Measurements from ENCODE around the gene TNFRSF4.
A peak's percentile ranks its signal among the peaks of the same experiment; 100 is the strongest.

The TNFRSF4 gene

GRCh38 chr1:1232208-1232795 is 18.3 kb upstream of the TNFRSF4 start, which contains the start of gene B3GALT6:
Gene B3GALT6 (plus strand): TSS chr1:1232237. CDS start chr1:1232279, 42 bp downstream.
- DNase-seq = no peak

GRCh38 chr1:1231400-1232207 is 17.7 kb upstream of the TNFRSF4 start, which contains the start of gene SDF4:
Gene SDF4 (minus strand): TSS chr1:1232001. CDS start chr1:1228772, 3,229 bp downstream.
- DNase-seq = peak; percentile 97 to 98

- DNase-seq = peak in 1 of 2 donors; percentile 20
These were observed 16.9 kb upstream of the TNFRSF4 start for GRCh38 chr1:1230656-1231399.

- DNase-seq = no peak
These were observed 15.8 kb upstream of the TNFRSF4 start for GRCh38 chr1:1229770-1230169.

GRCh38 chr1:1228596-1229321 is 14.8 kb upstream of the TNFRSF4 start:
- DNase-seq = no peak

GRCh38 chr1:1228187-1228586 is 14.2 kb upstream of the TNFRSF4 start:
- DNase-seq = no peak

- no peak for DNase-seq
These were observed 13.4 kb upstream of the TNFRSF4 start for GRCh38 chr1:1227386-1227785.

GRCh38 chr1:1226566-1227362 is 12.8 kb upstream of the TNFRSF4 start:
- no peak for DNase-seq

GRCh38 chr1:1225913-1226312 is 12.0 kb upstream of the TNFRSF4 start:
- no peak for DNase-seq

- DNase-seq = no peak
These were observed 11.4 kb upstream of the TNFRSF4 start for GRCh38 chr1:1225238-1225845.

- no peak for DNase-seq
These were observed 9.9 kb upstream of the TNFRSF4 start for GRCh38 chr1:1223891-1224290.

GRCh38 chr1:1223321-1223720 is 9.4 kb upstream of the TNFRSF4 start:
- DNase-seq = no peak

- DNase-seq = no peak
These were observed 8.7 kb upstream of the TNFRSF4 start for GRCh38 chr1:1222575-1223225.

GRCh38 chr1:1221887-1222574 is 8.1 kb upstream of the TNFRSF4 start:
- DNase-seq = no peak

- DNase-seq = no peak
These were observed 6.2 kb upstream of the TNFRSF4 start for GRCh38 chr1:1220197-1220596.

GRCh38 chr1:1219341-1219740 is 5.4 kb upstream of the TNFRSF4 start:
- peak; percentile 56 to 85 for DNase-seq

- no peak for DNase-seq
These were observed 4.7 kb upstream of the TNFRSF4 start for GRCh38 chr1:1218524-1219200.

- peak in 1 of 2 donors; percentile 56 for DNase-seq
These were observed 3.9 kb upstream of the TNFRSF4 start for GRCh38 chr1:1217621-1218523.

Measured in CD4-positive, alpha-beta T cell treated with Interferon alpha-2 for 1 hour (primary cell).